IMR-90 (cell line): Measurements from ENCODE around the gene YLPM1. TPM values are rescaled to one million over a fixed set of nuclear protein-coding genes. Genes with fewer than 3 reads are reported as not detected.

Source experiments
- ATAC-seq: fragments of 200-7000 bp; cut with Tn5 transposase; 2 replicates; pipeline ENCODE4 v1.9.1; 2020; ENCODE audit warnings: low read depth, mild to moderate bottlenecking, moderate library complexity
- BruUV-seq: library from RNA; stranded (reverse); fragments of 400-500 nt; replicated peaks from 2 replicates; lab custom pipeline; 2021; lab: Mats Ljungman, UMichigan
- CTCF ChIA-PET: fragments of 300-600 bp; formaldehyde crosslinking; extraction: SDS; loops from one replicate; lab custom pipeline; 2021; ENCODE audit warnings: antibody characterized with exemption; lab: Yijun Ruan, JAX
- POLR2A ChIA-PET: fragments of 300-600 bp; sonication (Branson Sonifier 250); formaldehyde crosslinking; loops from one replicate; lab custom pipeline; 2022; ENCODE audit warnings: antibody characterized with exemption; ENCODE audit not compliant: unreplicated experiment; lab: Charles Lee
- DNase-seq: peaks from one replicate; pipeline ENCODE4 v3.0.0; 2013
- H2AFZ ChIP-seq: replicated peaks from 2 replicates; pipeline ENCODE3; 2013; ENCODE audit warnings: low read length, mild to moderate bottlenecking; ENCODE audit not compliant: poor library complexity
- H2AK5ac ChIP-seq: 2 replicates; pipeline ENCODE4 v1.6.1; 2013; ENCODE audit warnings: low read depth, low read length, inconsistent platforms
- H2AK9ac ChIP-seq: replicated peaks from 2 replicates; pipeline ENCODE3; 2013; ENCODE audit warnings: mild to moderate bottlenecking, low read depth, low read length, moderate library complexity; ENCODE audit not compliant: poor library complexity
- H2BK120ac ChIP-seq: 2 replicates; pipeline ENCODE4 v1.6.1; 2013; ENCODE audit warnings: low read depth, low read length, inconsistent platforms
- H2BK15ac ChIP-seq: 3 replicates; pipeline ENCODE4 v1.6.1; 2013; ENCODE audit warnings: low read depth, low read length, inconsistent platforms
- H2BK20ac ChIP-seq: 2 replicates; pipeline ENCODE4 v1.6.1; 2013; ENCODE audit warnings: low read depth, mild to moderate bottlenecking, inconsistent platforms, low read length, moderate library complexity
- H2BK5ac ChIP-seq: 2 replicates; pipeline ENCODE4 v1.6.1; 2013; ENCODE audit warnings: mild to moderate bottlenecking, low read depth, low read length, inconsistent platforms; ENCODE audit not compliant: poor library complexity, severe bottlenecking
- H3K14ac ChIP-seq: replicated peaks from 2 replicates; pipeline ENCODE4 v1.6.1; 2013; ENCODE audit warnings: low read depth, low read length, inconsistent platforms
- H3K18ac ChIP-seq: 2 replicates; pipeline ENCODE4 v1.6.1; 2013; ENCODE audit warnings: low read depth, low read length, control low read depth
- H3K23ac ChIP-seq: 2 replicates; pipeline ENCODE4 v1.6.1; 2013; ENCODE audit warnings: low read depth, low read length, inconsistent platforms
- H3K27ac ChIP-seq: 2 replicates; pipeline ENCODE4 v1.5.1; 2013; ENCODE audit warnings: mild to moderate bottlenecking, control low read depth, low read length; ENCODE audit not compliant: insufficient read depth
- H3K27me3 ChIP-seq: 2 replicates; pipeline ENCODE4 v1.6.1; 2013; ENCODE audit warnings: low read length; ENCODE audit not compliant: control insufficient read depth, insufficient read depth
- H3K36me3 ChIP-seq: 2 replicates; pipeline ENCODE4 v1.6.1; 2013; ENCODE audit warnings: low read length, mixed read lengths; ENCODE audit not compliant: control insufficient read depth, insufficient read depth
- H3K4ac ChIP-seq: 2 replicates; pipeline ENCODE4 v1.6.1; 2013; ENCODE audit warnings: low read depth, low read length, inconsistent platforms
- H3K4me1 ChIP-seq: 2 replicates; pipeline ENCODE4 v1.6.1; 2013; ENCODE audit warnings: low read length, mixed read lengths; ENCODE audit not compliant: control insufficient read depth, insufficient read depth
- H3K4me2 ChIP-seq: 2 replicates; pipeline ENCODE4 v1.6.1; 2013; ENCODE audit warnings: low read depth, mild to moderate bottlenecking, control low read depth, low read length, moderate library complexity
- H3K4me3 ChIP-seq: 2 replicates; pipeline ENCODE4 v1.5.1; 2013; ENCODE audit warnings: low read depth, mild to moderate bottlenecking, control low read depth, low read length, moderate library complexity; ENCODE audit not compliant: insufficient read depth
- H3K56ac ChIP-seq: 2 replicates; pipeline ENCODE4 v1.6.1; 2013; ENCODE audit warnings: low read length, inconsistent platforms; ENCODE audit not compliant: insufficient read depth; ENCODE audit errors: extremely low read depth
- H3K79me1 ChIP-seq, 2 experiments: 2 replicates each; pipeline ENCODE4 v1.6.1; 2013; ENCODE audit warnings: low read length in 2 of 2, inconsistent platforms in 1 of 2, low read depth in 1 of 2
- H3K9ac ChIP-seq: 2 replicates; pipeline ENCODE4 v1.6.1; 2013; ENCODE audit warnings: low read depth, low read length, control low read depth
- H3K9me1 ChIP-seq: 2 replicates; pipeline ENCODE4 v1.6.1; 2013; ENCODE audit warnings: low read length, inconsistent platforms; ENCODE audit not compliant: insufficient read depth
- H3K9me3 ChIP-seq: 2 replicates; pipeline ENCODE4 v1.6.1; 2013; ENCODE audit warnings: low read length; ENCODE audit not compliant: control insufficient read depth, insufficient read depth
- H4K20me1 ChIP-seq: 2 replicates; pipeline ENCODE4 v1.6.1; 2013; ENCODE audit warnings: low read length, inconsistent platforms; ENCODE audit not compliant: insufficient read depth
- H4K5ac ChIP-seq: 2 replicates; pipeline ENCODE4 v1.6.1; 2013; ENCODE audit warnings: mild to moderate bottlenecking, low read depth, low read length, control low read depth
- H4K8ac ChIP-seq, 2 experiments: 2 replicates each; pipeline ENCODE4 v1.6.1; 2013; ENCODE audit warnings: low read depth in 2 of 2, low read length in 2 of 2, control low read depth in 1 of 2, inconsistent platforms in 1 of 2
- H4K91ac ChIP-seq: 2 replicates; pipeline ENCODE4 v1.6.1; 2013; ENCODE audit warnings: low read depth, low read length, inconsistent platforms; ENCODE audit not compliant: insufficient read depth
- CTCF ChIP-seq: conservative IDR thresholded peaks from 2 replicates; pipeline ENCODE4 v1.5.1; 2012; ENCODE audit warnings: mild to moderate bottlenecking, low read depth, low read length, improper control_type of control experiment
- MXI1 ChIP-seq: IDR thresholded peaks from 2 replicates; pipeline ENCODE4 v1.6.1; 2012; ENCODE audit warnings: low read depth, mild to moderate bottlenecking, low read length, moderate library complexity, borderline replicate concordance
- WGBS, 2 experiments: methylation state at CpG; one replicate each; pipeline versions ENCODE4 v1.1.5 to v1.1.7; 2013; ENCODE audit warnings: missing lambda C conversion rate in 2 of 2; ENCODE audit not compliant: insufficient read length in 1 of 2; ENCODE audit errors: extremely low coverage in 2 of 2; 5-methylcytosine and 5-hydroxymethylcytosine counted together
- dilution Hi-C: fragments of 300-500 bp; cut with HindIII; formaldehyde crosslinking; loops from one replicate; pipeline ENCODE4 v1.14.3; 2018; ENCODE audit warnings: low sequenced_read_pairs; ENCODE audit not compliant: unreplicated experiment
- in situ Hi-C: fragments of 300-500 bp; cut with MboI; formaldehyde crosslinking; loops from 3 replicates; pipeline ENCODE4 v1.14.3; 2019; ENCODE audit warnings: low sequenced_read_pairs, inconsistent platforms, mixed read lengths
- intact Hi-C: fragments of 100-400 bp; cut with micrococcal nuclease; formaldehyde crosslinking; loops from 2 replicates; pipeline ENCODE4 v1.10.0; 2022
- polyA plus RNA-seq, 3 experiments: library from polyadenylated mRNA; depleted of rRNA; stranded (reverse); fragments of >200 nt; gene quantifications; 2 replicates each; pipeline ENCODE4 v1.2.3, GENCODE V29; 2012; ENCODE audit warnings: low replicate concordance in 1 of 3
- total RNA-seq: library from RNA; depleted of rRNA; stranded (reverse); fragments of >200 nt; gene quantifications from 2 replicates; pipeline ENCODE4 v1.2.3, GENCODE V29; 2012

The YLPM1 gene
- total and polyA plus RNA-seq, 2 of the 4 experiments (the other 2 are of a cell fraction) = 8.2 to 19.7 TPM

- POLR2A ChIA-PET = no interaction called here
- BruUV-seq = no TSS peak
Observed at GRCh38 chr14:74816124-74816523, 53.0 kb downstream of the YLPM1 start.

More at GRCh38 chr14:74816124-74816523, 53.0 kb downstream of the YLPM1 start:
- no peak overlapping the region for H4K91ac ChIP-seq
- in situ Hi-C loops = no loop called here
- no peak overlapping the region for H3K56ac ChIP-seq
- H3K23ac ChIP-seq = no peak overlapping the region
- no peak for ATAC-seq
- dilution Hi-C loops = no loop called here
- H2BK15ac ChIP-seq = no peak overlapping the region
- no peak overlapping the region for H2AFZ ChIP-seq
- H2BK20ac ChIP-seq = no peak overlapping the region
- TF ChIP-seq CTCF = no peak
- TF ChIP-seq MXI1 = no peak
- H4K20me1 ChIP-seq = no peaks in the 10 kb centered on the region
- H2BK120ac ChIP-seq = no peak overlapping the region
- no peak overlapping the region for H3K18ac ChIP-seq
- DNase-seq = no peak
- peaks cover 8 to 9% of the 10 kb centered on the region in 2 experiments; a peak in 3 of 4 replicates for H3K79me1 ChIP-seq
- no peak overlapping the region for H3K4ac ChIP-seq
- CTCF ChIA-PET = interaction anchor here (1.0 kb wide), 1 partner anchor 12 kb away, joined by 3 read pairs; no protein-coding TSS in a partner anchor
- no peaks in the 10 kb centered on the region for H3K27me3 ChIP-seq
- H3K9ac ChIP-seq = no peak overlapping the region
- H3K36me3 ChIP-seq = peaks cover 38% of the 10 kb centered on the region
- no peak overlapping the region for H3K4me3 ChIP-seq
- H3K4me2 ChIP-seq = no peak overlapping the region
- no peaks in the 10 kb centered on the region for H3K9me1 ChIP-seq
- no peak overlapping the region for H2AK9ac ChIP-seq
- peaks cover 2% of the 10 kb centered on the region; the same call in 1 of the 2 replicates for H3K4me1 ChIP-seq
- no peaks in the 10 kb centered on the region for H3K9me3 ChIP-seq
- WGBS, 2 experiments = no CpG with 5 or more reads among the region's 1 CpG
- H3K27ac ChIP-seq = no peak overlapping the region
- no peak overlapping the region for H4K5ac ChIP-seq
- no peak overlapping the region for H2BK5ac ChIP-seq
- no peak overlapping the region for H2AK5ac ChIP-seq
- no peak overlapping the region for H3K14ac ChIP-seq
- H4K8ac ChIP-seq = no peak overlapping the region
- intact Hi-C loops = no loop called here
